ENCODE data around the gene SCTR. TPM values are rescaled to one million over a fixed set of nuclear protein-coding genes. Genes with fewer than 3 reads are reported as not detected.
A peak's percentile ranks its signal among the peaks of the same experiment; 100 is the strongest.

Gene SCTR
- total RNA-seq, 1 experiment from 2014 or later, result not detected

DNA sequence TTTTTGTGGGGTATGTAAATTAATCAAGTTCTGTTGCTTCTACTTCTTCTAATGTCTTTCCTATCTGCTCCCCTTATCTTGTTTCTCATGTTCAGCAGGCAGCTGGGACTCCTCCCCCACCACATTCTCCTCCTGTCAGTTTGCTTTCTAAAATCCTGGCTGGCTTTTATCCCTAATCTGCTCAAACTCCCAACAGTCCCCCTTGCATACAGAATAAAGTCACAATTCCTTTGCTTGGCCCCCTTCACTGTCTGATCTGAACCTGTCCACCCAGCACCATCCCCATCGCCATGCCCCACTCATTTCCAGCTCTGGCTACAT, 22.1 kb upstream of the SCTR start:
- Histone ChIP-seq H3K9me3 (ENCODE audit: insufficient read depth, low read depth) (no peaks in the 10 kb centered on the region), H3K4me2 (no peak overlapping the region), H3K4me3 (no peak overlapping the region), H3K79me2 (ENCODE audit: low read depth) (no peaks in the 10 kb centered on the region), H3K27ac (no peak overlapping the region), H3K4me1 (replicated peaks; ENCODE audit: insufficient read depth) (no peaks in the 10 kb centered on the region), H3F3A (ENCODE audit: insufficient read depth, low read depth) (no peaks in the 10 kb centered on the region), H3K27me3 (ENCODE audit: insufficient read depth, low read depth) (peaks cover 66% of the 10 kb centered on the region), H3K36me3 (ENCODE audit: low read depth) (no peaks in the 10 kb centered on the region), H4K20me1 (ENCODE audit: insufficient read depth) (no peaks in the 10 kb centered on the region), H2AFZ (no peak overlapping the region), H3K9me2 (ENCODE audit: insufficient read depth) (no peaks in the 10 kb centered on the region)
- intact Hi-C loops (cut with micrococcal nuclease; ENCODE audit: unreplicated experiment), result no loop called here
- BruUV-seq (replicated peaks), result no TSS peak
- no peak for TF ChIP-seq EZH2 (IDR thresholded peaks at IDR 0.05; ENCODE audit: low read depth)
- TF ChIP-seq, protein P1, sequence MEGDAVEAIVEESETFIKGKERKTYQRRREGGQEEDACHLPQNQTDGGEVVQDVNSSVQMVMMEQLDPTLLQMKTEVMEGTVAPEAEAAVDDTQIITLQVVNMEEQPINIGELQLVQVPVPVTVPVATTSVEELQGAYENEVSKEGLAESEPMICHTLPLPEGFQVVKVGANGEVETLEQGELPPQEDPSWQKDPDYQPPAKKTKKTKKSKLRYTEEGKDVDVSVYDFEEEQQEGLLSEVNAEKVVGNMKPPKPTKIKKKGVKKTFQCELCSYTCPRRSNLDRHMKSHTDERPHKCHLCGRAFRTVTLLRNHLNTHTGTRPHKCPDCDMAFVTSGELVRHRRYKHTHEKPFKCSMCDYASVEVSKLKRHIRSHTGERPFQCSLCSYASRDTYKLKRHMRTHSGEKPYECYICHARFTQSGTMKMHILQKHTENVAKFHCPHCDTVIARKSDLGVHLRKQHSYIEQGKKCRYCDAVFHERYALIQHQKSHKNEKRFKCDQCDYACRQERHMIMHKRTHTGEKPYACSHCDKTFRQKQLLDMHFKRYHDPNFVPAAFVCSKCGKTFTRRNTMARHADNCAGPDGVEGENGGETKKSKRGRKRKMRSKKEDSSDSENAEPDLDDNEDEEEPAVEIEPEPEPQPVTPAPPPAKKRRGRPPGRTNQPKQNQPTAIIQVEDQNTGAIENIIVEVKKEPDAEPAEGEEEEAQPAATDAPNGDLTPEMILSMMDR (conservative IDR thresholded peaks at IDR 0.05), result no peak
- ChIA-PET CTCF (no interaction called here), POLR2A (ENCODE audit: unreplicated experiment) (no interaction called here)
- DNase-seq, result no peak

DNA sequence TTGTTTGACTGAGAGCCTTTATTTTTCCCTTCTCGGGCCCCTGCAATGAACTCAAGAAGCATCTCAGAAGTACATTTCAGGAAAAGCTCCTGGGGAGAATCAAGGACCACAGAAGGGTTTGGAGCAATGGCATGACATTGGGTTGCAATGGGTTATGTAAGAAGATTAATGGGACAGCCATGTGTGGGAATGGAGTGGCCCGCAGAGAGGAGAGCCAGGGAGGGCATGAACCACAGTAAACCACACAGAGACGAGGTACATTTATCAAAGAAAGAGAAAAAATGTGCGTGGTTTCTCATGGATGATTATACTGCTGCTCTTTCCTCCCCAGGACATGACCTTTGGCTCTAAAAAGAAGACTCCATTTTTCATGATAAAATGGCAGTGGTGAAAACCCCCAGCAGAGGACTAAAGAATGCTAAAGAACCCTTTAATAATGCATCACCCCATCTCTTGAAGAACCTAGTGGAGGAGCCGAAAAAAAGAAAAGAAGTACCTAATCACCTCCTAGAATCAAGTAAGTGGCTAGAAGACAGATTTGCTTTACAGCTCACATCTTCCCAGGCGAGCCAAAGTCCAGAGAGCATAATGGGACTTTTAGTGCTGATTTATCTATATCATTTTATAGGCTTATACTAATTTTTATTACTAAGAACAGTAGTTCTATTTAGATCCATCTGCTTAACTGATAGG, 21.6 kb upstream of the SCTR start:
- Histone ChIP-seq H3F3A (ENCODE audit: insufficient read depth, low read depth) (no peaks in the 10 kb centered on the region), H3K36me3 (ENCODE audit: low read depth) (no peaks in the 10 kb centered on the region), H3K4me1 (replicated peaks; ENCODE audit: insufficient read depth) (no peaks in the 10 kb centered on the region), H3K9me2 (ENCODE audit: insufficient read depth) (no peaks in the 10 kb centered on the region), H3K27ac (no peak overlapping the region), H3K4me2 (no peak overlapping the region), H3K4me3 (no peak overlapping the region), H2AFZ (no peak overlapping the region), H3K27me3 (ENCODE audit: insufficient read depth, low read depth) (peaks cover 68% of the 10 kb centered on the region), H3K9me3 (ENCODE audit: insufficient read depth, low read depth) (no peaks in the 10 kb centered on the region), H4K20me1 (ENCODE audit: insufficient read depth) (no peaks in the 10 kb centered on the region), H3K79me2 (ENCODE audit: low read depth) (no peaks in the 10 kb centered on the region)
- BruUV-seq (replicated peaks), result no TSS peak
- ChIA-PET CTCF (no interaction called here), POLR2A (ENCODE audit: unreplicated experiment) (no interaction called here)
- DNase-seq, result no peak
- no peak for TF ChIP-seq EZH2 (IDR thresholded peaks at IDR 0.05; ENCODE audit: low read depth)
- TF ChIP-seq, protein P1 (conservative IDR thresholded peaks at IDR 0.05), result no peak
- intact Hi-C loops (cut with micrococcal nuclease; ENCODE audit: unreplicated experiment), result no loop called here

GRCh38 chr2:119544939-119545475, 20.7 kb upstream of the SCTR start:
- peaks cover 68% of the 10 kb centered on the region for H3K27me3 ChIP-seq (ENCODE audit: insufficient read depth, low read depth)
- intact Hi-C loops (cut with micrococcal nuclease; ENCODE audit: unreplicated experiment), result no loop called here

More at GRCh38 chr2:119544939-119545475, 20.7 kb upstream of the SCTR start:
- Histone ChIP-seq H4K20me1 (ENCODE audit: insufficient read depth) (no peaks in the 10 kb centered on the region), H3K4me1 (replicated peaks; ENCODE audit: insufficient read depth) (no peaks in the 10 kb centered on the region), H3K27ac (no peak overlapping the region), H3K9me2 (ENCODE audit: insufficient read depth) (no peaks in the 10 kb centered on the region), H3K36me3 (ENCODE audit: low read depth) (no peaks in the 10 kb centered on the region), H3K4me2 (0 out of 2 replicates have a peak overlapping the region, but pooled peaks have one; percentile 70), H2AFZ (no peak overlapping the region), H3K9me3 (ENCODE audit: insufficient read depth, low read depth) (no peaks in the 10 kb centered on the region), H3F3A (ENCODE audit: insufficient read depth, low read depth) (no peaks in the 10 kb centered on the region), H3K79me2 (ENCODE audit: low read depth) (no peaks in the 10 kb centered on the region), H3K4me3 (no peak overlapping the region)
- CTCF ChIA-PET, result no interaction called here
- BruUV-seq (replicated peaks), result no TSS peak
- POLR2A ChIA-PET (ENCODE audit: unreplicated experiment), result no interaction called here
- DNase-seq, result no peak
- TF ChIP-seq, protein P1 (conservative IDR thresholded peaks at IDR 0.05), result no peak
- no peak for TF ChIP-seq EZH2 (IDR thresholded peaks at IDR 0.05; ENCODE audit: low read depth)

Data from PC-9 (cell line).